Immature natural killer cell (primary cell): ENCODE data around the gene ZNRF1. TPM values are rescaled to one million over a fixed set of nuclear protein-coding genes. Genes with fewer than 3 reads are reported as not detected.

ENCODE experiments used
- DNase-seq, 3 donors: peaks; one replicate each; pipeline ENCODE4 v3.0.0; 2022; ENCODE audit warnings: mixed read lengths in 1 of 3
- H3K27ac Mint-ChIP-seq, 6 donors: one replicate each; pipeline ENCODE4 v1.8.0; 2020; ENCODE audit warnings: mixed read lengths in 6 of 6, mild to moderate bottlenecking in 5 of 6, inconsistent platforms in 4 of 6, moderate library complexity in 3 of 6
- H3K27me3 Mint-ChIP-seq, 3 donors: one replicate each; pipeline ENCODE4 v1.8.0; 2020 to 2021; ENCODE audit warnings: low read depth in 3 of 3, mild to moderate bottlenecking in 3 of 3, mixed read lengths in 3 of 3, moderate library complexity in 3 of 3, inconsistent platforms in 1 of 3
- H3K36me3 Mint-ChIP-seq, 3 donors: one replicate each; pipeline ENCODE4 v1.8.0; 2020; ENCODE audit warnings: mixed read lengths in 3 of 3, inconsistent platforms in 2 of 3, mild to moderate bottlenecking in 2 of 3
- H3K4me1 Mint-ChIP-seq, 2 donors: one replicate each; pipeline ENCODE4 v1.8.0; 2020; ENCODE audit warnings: inconsistent platforms in 2 of 2, mild to moderate bottlenecking in 2 of 2, mixed read lengths in 2 of 2, moderate library complexity in 1 of 2
- H3K4me3 Mint-ChIP-seq, 5 donors: one replicate each; pipeline ENCODE4 v1.8.0; 2020; ENCODE audit warnings: mild to moderate bottlenecking in 5 of 5, mixed read lengths in 5 of 5, inconsistent platforms in 3 of 5, moderate library complexity in 3 of 5
- H3K9me3 Mint-ChIP-seq, 6 donors: one replicate each; pipeline ENCODE4 v1.8.0; 2020; ENCODE audit warnings: mild to moderate bottlenecking in 6 of 6, mixed read lengths in 6 of 6, inconsistent platforms in 4 of 6, moderate library complexity in 3 of 6
- polyA plus RNA-seq, 3 donors: library from polyadenylated mRNA; unstranded; fragments of 300-500 nt; fragmentation: Illumina TruSeq; gene quantifications; one replicate each; pipeline ENCODE4 v1.2.3, GENCODE V29; 2021

Gene ZNRF1
- polyA plus RNA-seq, 3 donors from 2014 or later = 0.21 to 1.3 (median 0.68) TPM

GRCh38 chr16:75074920-75075687 lies 76.3 kb downstream of the ZNRF1 start:
- H3K27me3 Mint-ChIP-seq = peaks cover 16 to 25% (median 19%) of the 10 kb centered on the region in 3 donors
- H3K27ac Mint-ChIP-seq = peak overlapping the region; percentile 72 to 96 (median 86)
- H3K36me3 Mint-ChIP-seq = no peaks in the 10 kb centered on the region
- peak overlapping the region; percentile 64 to 92 (median 72) for H3K4me3 Mint-ChIP-seq
- H3K4me1 Mint-ChIP-seq = peaks cover 30 to 41% of the 10 kb centered on the region in 2 donors
- H3K9me3 Mint-ChIP-seq = no peaks in the 10 kb centered on the region
- DNase-seq = peak; percentile 91 to 92 (median 91)

GRCh38 chr16:75075688-75076268 lies 77.0 kb downstream of the ZNRF1 start:
- no peaks in the 10 kb centered on the region for H3K9me3 Mint-ChIP-seq
- H3K36me3 Mint-ChIP-seq = no peaks in the 10 kb centered on the region
- H3K27ac Mint-ChIP-seq = peak overlapping the region; percentile 72 to 96 (median 86)
- DNase-seq = no peak
- peak overlapping the region; percentile 64 to 92 (median 72) for H3K4me3 Mint-ChIP-seq
- H3K27me3 Mint-ChIP-seq = peaks cover 13 to 25% (median 16%) of the 10 kb centered on the region in 3 donors
- H3K4me1 Mint-ChIP-seq = peaks cover 30 to 41% of the 10 kb centered on the region in 2 donors

DNA sequence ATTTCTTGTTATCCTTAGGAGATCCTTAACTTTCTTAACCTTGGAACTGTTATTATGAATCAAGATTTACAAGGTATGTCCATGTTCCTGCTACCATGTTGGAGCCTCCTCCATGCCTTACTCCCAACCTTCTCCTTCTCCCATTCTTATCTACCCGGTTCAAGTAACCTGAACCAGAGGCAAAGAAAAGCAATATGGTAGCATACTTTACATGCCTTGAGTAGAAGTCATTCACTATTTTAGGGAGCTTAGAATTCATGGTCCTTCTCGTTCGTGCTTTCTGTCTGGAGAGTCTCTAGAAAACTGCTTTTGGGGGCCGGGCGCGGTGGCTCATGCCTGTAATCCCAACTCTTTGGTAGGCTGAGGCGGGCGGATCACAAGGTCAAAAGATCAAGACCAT lies 80.1 kb downstream of the ZNRF1 start:
- Mint-ChIP-seq H3K9me3 (no peaks in the 10 kb centered on the region), H3K27ac (no peak overlapping the region), H3K4me1 (peaks cover 30 to 36% of the 10 kb centered on the region in 2 donors), H3K4me3 (no peak overlapping the region), H3K27me3 (peaks cover 17 to 24% (median 18%) of the 10 kb centered on the region in 3 donors), H3K36me3 (no peaks in the 10 kb centered on the region)
- no peak for DNase-seq

DNA sequence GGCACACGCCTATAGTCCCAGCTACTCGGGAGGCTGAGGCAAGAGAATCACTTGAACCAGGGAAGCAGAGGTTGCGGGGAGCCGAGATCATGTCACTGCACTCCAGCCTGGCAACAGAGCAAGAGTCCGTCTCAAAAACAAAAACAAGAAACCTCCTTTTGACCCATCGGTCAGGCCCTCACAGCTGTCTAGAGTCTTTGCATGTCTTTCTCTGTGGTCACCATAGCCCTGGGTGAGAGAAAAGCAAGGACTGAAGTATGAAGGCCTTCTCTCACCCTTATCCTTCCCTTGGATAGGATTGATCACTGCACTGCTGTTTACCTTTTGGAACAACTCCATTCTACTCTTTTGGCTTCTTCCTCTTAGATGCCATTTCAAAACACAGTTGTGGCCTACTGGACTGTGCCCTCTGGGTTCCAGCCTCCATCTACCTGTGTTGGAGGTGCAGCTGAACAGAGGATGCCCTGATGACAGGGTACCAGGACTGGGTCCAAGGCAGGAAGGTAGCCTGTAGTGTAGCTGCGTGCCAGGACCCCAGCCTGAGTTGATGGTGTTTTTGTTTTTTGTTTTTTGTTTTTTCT lies 80.6 kb downstream of the ZNRF1 start:
- Mint-ChIP-seq H3K4me3 (no peak overlapping the region), H3K27me3 (peaks cover 16 to 19% (median 18%) of the 10 kb centered on the region in 3 donors), H3K36me3 (no peaks in the 10 kb centered on the region), H3K4me1 (peaks cover 25 to 30% of the 10 kb centered on the region in 2 donors), H3K9me3 (no peaks in the 10 kb centered on the region), H3K27ac (peak overlapping the region in 1 of 6 donors; percentile 76)
- no peak for DNase-seq

GRCh38 chr16:75080205-75081029 lies 81.6 kb downstream of the ZNRF1 start:
- no peak overlapping the region for H3K27ac Mint-ChIP-seq
- DNase-seq = no peak
- no peak overlapping the region for H3K4me3 Mint-ChIP-seq
- peaks cover 12 to 14% (median 12%) of the 10 kb centered on the region in 3 donors for H3K27me3 Mint-ChIP-seq
- H3K36me3 Mint-ChIP-seq = peaks cover 0 to under 1% (median 0%) of the 10 kb centered on the region in 3 donors
- no peaks in the 10 kb centered on the region for H3K9me3 Mint-ChIP-seq
- H3K4me1 Mint-ChIP-seq = peaks cover 18 to 21% of the 10 kb centered on the region in 2 donors

DNA sequence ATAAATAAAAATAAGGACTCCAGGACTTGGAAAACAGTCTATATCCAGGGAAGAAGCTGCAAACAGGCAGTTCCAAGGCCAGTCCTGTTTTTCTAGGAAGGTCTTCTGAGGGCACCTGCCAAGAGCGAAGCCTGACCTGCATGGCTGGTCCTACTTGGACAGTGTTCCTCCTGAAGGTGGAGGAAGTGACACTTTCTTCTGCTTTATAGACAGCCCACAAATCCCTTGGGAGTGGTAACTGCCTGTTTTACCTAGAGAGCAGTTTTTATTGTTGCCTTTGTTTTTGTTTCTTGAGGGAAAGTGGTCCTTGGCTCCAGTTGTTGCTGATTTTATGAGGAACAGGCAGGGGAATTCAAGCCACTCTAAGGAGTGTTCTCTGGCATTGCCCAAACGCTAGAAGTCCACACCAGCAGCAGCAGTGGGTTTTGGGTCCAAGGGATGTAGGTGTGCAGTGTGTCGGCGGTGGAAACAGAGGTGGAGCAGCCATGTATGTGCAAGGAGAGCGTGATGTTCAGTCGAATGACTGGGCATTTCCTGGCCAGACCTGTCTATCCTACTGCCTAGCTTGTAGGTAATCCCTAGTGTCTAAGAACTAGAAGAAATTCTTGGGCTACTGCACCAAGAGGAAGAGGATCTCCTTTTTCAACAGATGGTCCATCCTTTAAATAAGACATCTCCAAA lies 82.5 kb downstream of the ZNRF1 start:
- no peaks in the 10 kb centered on the region for H3K9me3 Mint-ChIP-seq
- H3K4me3 Mint-ChIP-seq = no peak overlapping the region
- DNase-seq = no peak
- H3K4me1 Mint-ChIP-seq = peaks cover 9 to 12% of the 10 kb centered on the region in 2 donors
- H3K27me3 Mint-ChIP-seq = peaks cover 3 to 8% (median 8%) of the 10 kb centered on the region in 3 donors
- H3K27ac Mint-ChIP-seq = no peak overlapping the region
- H3K36me3 Mint-ChIP-seq = peaks cover 0 to 3% (median 0%) of the 10 kb centered on the region in 3 donors

- no peaks in the 10 kb centered on the region for H3K4me1 Mint-ChIP-seq
- H3K27ac Mint-ChIP-seq = no peak overlapping the region
- no peak for DNase-seq
- no peaks in the 10 kb centered on the region for H3K9me3 Mint-ChIP-seq
- H3K27me3 Mint-ChIP-seq = peaks cover 3 to 5% (median 5%) of the 10 kb centered on the region in 3 donors
- H3K36me3 Mint-ChIP-seq = peaks cover 0 to 3% (median 0%) of the 10 kb centered on the region in 3 donors
- H3K4me3 Mint-ChIP-seq = no peak overlapping the region
Observed at GRCh38 chr16:75083813-75084212, 85.0 kb downstream of the ZNRF1 start.

- no peak for DNase-seq
- Mint-ChIP-seq H3K9me3 (no peaks in the 10 kb centered on the region), H3K27ac (peak overlapping the region in 1 of 6 donors; percentile 67), H3K36me3 (peaks cover 0 to 3% (median 0%) of the 10 kb centered on the region in 3 donors), H3K4me3 (no peak overlapping the region), H3K27me3 (peaks cover 3 to 5% (median 3%) of the 10 kb centered on the region in 3 donors), H3K4me1 (no peaks in the 10 kb centered on the region)
Observed at GRCh38 chr16:75085556-75085955, 86.7 kb downstream of the ZNRF1 start.

DNA sequence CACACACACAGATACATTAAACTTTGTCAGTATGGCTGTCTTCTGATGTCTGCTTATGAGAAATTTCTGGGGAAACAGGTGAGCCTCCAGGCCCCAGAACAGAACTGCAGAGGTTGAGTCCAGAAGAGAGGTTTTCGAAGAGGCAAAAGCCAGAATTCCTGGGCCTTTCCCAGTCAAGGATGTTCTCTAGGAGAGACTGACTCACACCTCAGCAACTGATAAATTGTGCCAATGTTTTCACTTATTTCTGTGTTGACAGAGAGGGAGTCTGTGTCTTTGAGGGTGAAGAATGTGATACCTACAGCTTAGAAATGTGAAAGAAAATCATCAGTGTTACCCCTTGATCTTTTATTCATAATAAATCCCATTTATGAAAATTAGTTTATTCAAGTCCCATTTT lies 87.5 kb downstream of the ZNRF1 start:
- no peaks in the 10 kb centered on the region for H3K4me1 Mint-ChIP-seq
- no peak overlapping the region for H3K4me3 Mint-ChIP-seq
- no peak for DNase-seq
- peaks cover 0 to 3% (median 0%) of the 10 kb centered on the region in 3 donors for H3K36me3 Mint-ChIP-seq
- H3K27ac Mint-ChIP-seq = no peak overlapping the region
- H3K9me3 Mint-ChIP-seq = no peaks in the 10 kb centered on the region
- peaks cover 2 to 5% (median 3%) of the 10 kb centered on the region in 3 donors for H3K27me3 Mint-ChIP-seq

DNA sequence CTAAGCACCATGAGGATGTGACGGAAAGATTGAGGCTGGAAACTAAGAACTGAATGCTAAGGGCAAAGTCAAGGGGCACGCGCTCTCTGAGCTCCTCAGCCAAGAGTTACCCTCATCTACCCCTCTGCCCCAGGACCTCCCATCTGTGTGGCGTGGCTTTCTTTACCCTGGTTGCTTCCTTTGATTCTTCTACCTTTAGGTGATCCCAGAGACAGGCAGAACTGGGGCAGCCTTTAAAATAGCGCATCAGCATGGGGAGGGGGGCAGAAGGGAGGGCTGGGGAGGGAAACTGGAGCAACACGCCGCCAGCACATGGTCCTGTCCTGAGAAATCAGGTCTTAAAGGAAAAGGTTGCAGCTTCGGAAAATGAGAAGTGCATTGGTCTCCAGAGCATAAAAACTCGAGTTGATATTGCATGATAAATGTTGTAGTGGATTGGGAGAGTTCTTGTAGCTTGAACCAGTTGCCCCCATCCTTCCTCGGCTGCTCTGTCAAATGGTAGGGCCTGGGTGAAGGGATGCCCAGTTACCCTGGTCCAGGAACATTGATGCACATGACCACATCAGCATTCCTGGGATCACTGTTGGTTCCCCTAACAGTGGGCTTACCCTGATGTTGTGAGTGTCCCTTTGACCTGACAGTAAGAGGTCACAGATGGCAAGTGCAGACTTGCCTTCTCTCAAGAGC lies 88.0 kb downstream of the ZNRF1 start:
- Mint-ChIP-seq H3K27me3 (peaks cover 0 to 5% (median 3%) of the 10 kb centered on the region in 3 donors), H3K9me3 (no peaks in the 10 kb centered on the region), H3K36me3 (peaks cover 0 to 3% (median 0%) of the 10 kb centered on the region in 3 donors), H3K4me3 (no peak overlapping the region), H3K27ac (no peak overlapping the region), H3K4me1 (no peaks in the 10 kb centered on the region)
- DNase-seq = no peak

GRCh38 chr16:75087375-75087979 lies 88.7 kb downstream of the ZNRF1 start:
- Mint-ChIP-seq H3K9me3 (no peaks in the 10 kb centered on the region), H3K4me3 (no peak overlapping the region), H3K27me3 (peaks cover 0 to under 1% (median 0%) of the 10 kb centered on the region in 3 donors), H3K27ac (no peak overlapping the region), H3K4me1 (no peaks in the 10 kb centered on the region), H3K36me3 (peaks cover 0 to 3% (median 0%) of the 10 kb centered on the region in 3 donors)
- no peak for DNase-seq

DNA sequence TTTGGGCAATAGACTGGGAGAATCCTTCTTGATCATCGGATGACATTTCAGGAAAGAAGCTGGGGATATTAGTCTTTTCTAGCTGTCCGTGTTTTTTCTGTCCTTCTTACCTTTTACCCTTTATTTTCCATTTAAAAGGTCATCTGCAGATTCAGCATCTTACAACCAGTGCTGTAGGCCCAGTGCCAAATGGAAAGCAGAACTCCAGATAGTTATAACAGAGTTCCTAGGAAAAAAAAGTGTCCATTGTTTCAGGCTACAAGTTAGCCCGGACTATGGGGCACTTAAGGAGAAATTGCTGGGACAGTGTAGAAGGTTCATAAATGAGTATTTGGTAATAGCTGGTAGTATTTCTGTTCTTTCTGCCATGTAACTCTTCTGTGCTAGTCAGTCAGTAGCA lies 89.4 kb downstream of the ZNRF1 start:
- no peak for DNase-seq
- Mint-ChIP-seq H3K27me3 (no peaks in the 10 kb centered on the region), H3K9me3 (no peaks in the 10 kb centered on the region), H3K27ac (no peak overlapping the region), H3K4me1 (no peaks in the 10 kb centered on the region), H3K36me3 (peaks cover 0 to 3% (median 0%) of the 10 kb centered on the region in 3 donors), H3K4me3 (no peak overlapping the region)
